DMS114 treated with DMSO at 0.1 percent for 48 hours (cell line): Measurements from ENCODE around the gene FGG.

Experiments
- DNase-seq: peaks from one replicate; lab custom pipeline; 2025; ENCODE audit not compliant: unreplicated experiment; lab: John Stamatoyannopoulos, UW

The FGG gene

GRCh38 chr4:154612472-154613414, at the start of gene FGG:
Gene FGG (minus strand): TSS chr4:154612656. CDS start chr4:154612609, 47 bp downstream.
- DNase-seq: no peak

DNA sequence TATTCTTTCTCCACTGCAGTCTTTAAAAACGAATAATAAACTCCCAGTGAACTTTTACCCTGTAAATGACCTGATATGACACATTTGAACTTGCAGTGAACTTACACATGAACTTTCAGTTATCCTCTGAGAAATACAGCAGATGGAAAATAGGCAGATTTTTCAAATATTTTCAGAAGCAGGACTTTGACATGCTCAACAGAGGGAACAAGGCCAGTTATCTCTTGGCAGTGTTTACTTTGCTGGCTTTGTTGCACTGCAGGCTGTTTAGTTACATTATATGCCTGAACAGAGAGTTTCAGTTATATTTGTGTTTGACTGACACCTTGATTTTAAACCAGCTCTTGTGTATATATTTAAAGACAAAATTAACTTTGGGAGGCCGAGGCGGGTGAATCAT, 47.6 kb upstream of the FGG start:
- no peak for DNase-seq

GRCh38 chr4:154658680-154659405, 46.4 kb upstream of the FGG start:
- no peak for DNase-seq

- no peak for DNase-seq
These were observed 31.0 kb upstream of the FGG start for GRCh38 chr4:154643493-154643892.

- no peak for DNase-seq
These were observed 30.0 kb upstream of the FGG start for GRCh38 chr4:154642373-154643009.

- DNase-seq: no peak
These were observed 28.5 kb upstream of the FGG start for GRCh38 chr4:154640999-154641398.

DNA sequence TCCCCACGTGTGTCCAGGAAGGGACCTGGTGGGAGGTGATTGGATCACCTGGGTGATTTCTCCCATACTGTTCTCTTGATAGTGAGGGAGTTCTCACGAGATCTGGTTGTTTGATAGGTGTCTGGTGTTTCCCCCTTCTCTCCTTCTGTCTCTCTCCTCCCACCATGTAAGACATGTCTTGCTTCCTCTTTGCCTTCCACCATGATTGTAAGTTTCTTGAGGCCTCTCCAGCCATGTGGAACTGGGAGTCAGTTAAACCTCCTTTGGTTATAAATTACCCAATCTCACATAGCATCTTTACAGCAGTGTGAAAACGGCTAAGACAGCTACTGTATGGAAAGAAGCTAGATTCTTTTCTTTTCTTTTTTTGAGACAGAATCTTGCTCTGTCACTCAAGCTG, 21.6 kb upstream of the FGG start:
- DNase-seq: no peak

GRCh38 chr4:154631828-154632227, 19.4 kb upstream of the FGG start:
- DNase-seq: no peak

DNA sequence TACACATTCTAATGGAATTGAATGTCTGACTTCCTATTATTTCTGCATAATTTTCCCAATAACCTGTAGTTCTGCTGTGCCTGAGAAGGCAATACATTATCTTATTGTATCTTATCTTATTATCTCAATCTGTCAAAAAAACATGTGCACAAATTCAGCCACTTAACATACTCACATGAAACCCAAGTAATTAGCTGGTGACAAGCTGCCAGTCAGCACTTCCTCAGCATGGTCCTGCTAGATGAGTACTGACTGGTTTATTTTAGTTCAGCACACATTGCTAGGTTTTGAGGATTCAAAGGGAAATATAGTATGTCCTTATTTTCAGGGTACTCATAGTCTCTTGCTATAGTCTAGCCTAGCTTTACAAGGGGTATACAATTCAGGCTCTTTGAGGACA, 17.9 kb upstream of the FGG start:
- no peak for DNase-seq

DNA sequence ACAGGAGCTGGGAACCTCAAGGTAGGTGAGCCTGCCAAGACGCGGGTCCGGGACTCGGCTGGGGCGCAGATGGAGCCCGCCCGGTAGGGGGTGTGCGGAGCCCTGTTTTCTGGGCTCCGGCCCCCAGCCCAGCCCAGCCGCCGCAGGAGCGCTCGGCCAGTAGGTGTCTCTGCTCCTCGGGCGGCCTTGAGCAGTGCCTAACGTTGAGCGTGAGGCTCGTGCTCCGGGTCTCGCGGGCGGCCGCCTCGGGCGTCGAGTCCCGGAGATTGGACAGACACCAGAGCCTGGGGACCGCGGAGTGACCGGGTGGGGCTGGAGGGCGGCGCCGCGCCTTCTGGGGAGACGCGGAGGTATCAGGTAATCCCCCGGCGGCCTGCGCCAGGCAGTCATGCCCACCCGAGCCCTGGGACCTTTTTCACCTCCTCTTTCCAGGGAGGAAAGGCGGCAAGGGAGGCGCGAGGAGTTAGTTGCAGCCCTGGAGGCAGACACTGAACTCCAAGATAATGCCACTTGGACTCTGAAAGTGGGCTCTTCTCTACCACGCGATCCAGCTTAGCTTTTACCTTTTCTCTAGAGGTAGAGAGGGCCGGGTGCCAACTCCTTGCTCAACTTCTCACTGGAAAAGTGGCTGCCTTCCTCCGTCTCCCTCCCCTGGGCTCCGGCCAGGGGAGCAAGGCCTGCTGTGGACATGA, 14.5 kb upstream of the FGG start:
- peak; percentile 36 for DNase-seq

- no peak for DNase-seq
These were observed 13.5 kb upstream of the FGG start for GRCh38 chr4:154625971-154626370.

DNA sequence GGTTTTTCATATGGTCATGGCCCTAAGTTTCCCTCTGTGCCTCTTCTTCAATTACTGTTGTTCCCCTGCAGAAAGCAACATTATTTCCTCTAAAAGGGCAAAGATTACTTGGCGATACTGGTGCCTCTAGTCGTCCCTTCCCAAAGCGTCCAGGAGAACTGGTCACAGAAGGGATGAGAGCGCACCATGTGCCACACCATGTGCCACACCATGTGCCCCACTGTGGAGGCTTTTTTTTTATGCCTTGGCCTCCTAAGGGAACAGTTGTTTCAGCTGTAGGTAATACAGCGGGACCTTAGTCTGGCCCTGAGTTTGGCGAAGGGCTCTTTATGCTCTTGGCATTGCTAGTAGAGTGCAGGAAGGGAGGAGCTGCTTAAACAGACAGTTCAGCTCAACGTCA, 11.5 kb upstream of the FGG start:
- DNase-seq: no peak

DNA sequence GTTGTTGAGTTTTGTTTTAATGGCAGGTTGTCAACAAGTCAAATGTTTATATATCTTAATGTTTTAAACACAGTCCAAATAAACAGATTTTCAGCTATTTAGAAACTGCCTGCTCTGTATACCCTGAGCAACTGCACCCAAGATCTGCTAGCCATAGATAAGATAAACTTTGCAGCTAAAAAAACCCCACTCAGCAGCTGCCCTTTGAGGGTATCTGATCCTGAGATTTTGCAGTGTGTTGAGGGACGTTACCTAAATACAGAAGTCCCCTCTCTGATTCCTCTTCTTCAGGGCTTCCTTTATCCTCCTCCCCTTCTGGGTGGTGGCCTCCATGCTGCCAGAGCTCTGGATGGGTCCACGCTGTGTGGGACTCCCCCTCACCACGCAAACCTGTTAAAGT, 11.0 kb upstream of the FGG start:
- no peak for DNase-seq

DNA sequence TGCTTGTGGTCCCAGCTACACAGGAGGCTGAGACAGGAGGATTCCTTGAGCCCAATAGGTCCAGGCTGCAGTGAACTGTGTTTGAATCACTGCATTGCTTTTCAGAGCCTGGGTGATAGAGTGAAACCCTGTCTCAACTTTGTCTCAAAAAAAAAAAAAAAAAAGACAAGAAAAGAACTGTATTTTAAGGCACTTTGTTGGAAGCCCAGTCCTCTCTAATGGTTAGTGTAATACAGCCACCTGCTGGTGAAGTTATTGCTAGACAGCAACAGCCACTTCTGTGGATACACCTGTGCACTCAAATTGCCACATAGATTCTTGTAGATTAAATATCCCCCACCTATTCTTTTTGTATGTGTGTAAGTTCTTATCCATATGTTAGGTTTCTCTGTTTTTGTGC, 10.1 kb upstream of the FGG start:
- DNase-seq: peak; percentile 3

- no peak for DNase-seq
These were observed 7.7 kb upstream of the FGG start for GRCh38 chr4:154620111-154620510.

- peak; percentile 29 for DNase-seq
These were observed 6.4 kb upstream of the FGG start for GRCh38 chr4:154618708-154619315.

DNA sequence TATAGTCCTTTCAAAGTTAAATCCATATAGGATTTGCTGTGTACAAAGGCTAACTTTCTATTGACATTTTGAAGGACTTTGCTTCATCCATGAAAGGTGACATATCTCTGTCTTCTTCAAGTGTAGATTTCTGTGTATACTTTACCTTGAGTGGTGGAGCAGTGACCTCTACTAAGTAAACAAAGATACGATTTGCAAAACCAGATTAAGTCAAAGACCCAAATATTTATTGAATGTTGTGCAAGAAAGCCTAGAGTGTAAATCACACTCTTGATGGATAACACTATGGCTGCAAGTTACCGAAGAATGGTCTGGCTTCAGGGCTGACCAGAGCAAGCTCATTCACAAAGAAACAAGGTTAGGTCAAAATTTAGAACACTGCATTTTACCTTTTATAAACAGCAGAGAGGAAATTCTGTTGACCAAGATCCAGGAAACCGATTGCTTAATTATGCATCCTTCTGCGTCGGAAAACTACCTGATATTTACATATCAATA, 5.4 kb upstream of the FGG start:
- no peak for DNase-seq

DNA sequence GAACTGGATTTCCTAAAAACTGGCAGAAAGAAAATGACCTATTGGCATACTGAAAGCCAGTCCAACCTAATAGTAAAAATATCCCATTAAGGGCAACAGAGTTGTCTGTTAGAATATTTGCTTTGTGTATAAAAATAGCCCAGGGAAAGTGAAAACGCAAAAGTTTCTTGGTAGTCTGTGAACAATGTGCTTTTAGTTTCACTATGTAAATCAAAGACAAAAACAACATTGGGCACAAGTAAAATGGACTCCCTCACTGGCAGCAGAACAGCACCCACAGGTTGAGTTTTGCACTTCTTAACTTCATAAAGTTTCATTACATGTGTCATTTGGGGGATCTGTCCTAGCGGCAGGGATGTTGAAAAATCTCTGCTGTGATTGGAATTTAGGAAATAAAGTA, 4.3 kb upstream of the FGG start:
- no peak for DNase-seq

DNA sequence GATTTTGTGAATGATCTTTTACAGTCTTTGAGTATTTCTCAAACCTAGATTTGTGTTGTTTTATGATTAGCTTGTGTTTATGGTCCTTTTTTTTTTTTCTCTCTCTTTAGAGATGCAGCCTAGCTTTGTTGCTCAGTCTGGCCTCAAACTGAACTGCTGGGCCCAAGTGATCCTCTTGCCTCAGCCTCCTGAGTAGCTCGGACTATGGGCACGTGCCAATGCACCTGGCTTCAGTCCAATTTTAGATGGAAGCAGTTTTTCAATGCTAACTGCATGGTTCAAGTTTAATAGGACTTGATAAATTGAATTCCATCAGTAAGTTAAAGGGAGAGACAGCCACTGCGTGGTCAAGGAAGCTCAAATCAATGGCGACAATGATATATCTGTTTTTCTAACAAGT, 3.8 kb upstream of the FGG start:
- no peak for DNase-seq

GRCh38 chr4:154615211-154615610, 2.8 kb upstream of the FGG start:
- DNase-seq: no peak

GRCh38 chr4:154614306-154614705, 1.9 kb upstream of the FGG start:
- no peak for DNase-seq
